H7 (cell line): ENCODE measurements around the gene WASF2. TPM values are rescaled to one million over a fixed set of nuclear protein-coding genes. Genes with fewer than 3 reads are reported as not detected.
"Not testable (repeated sequence)": the region's sequence is repeated elsewhere in the genome, so short reads cannot be mapped to it uniquely, and the experiment has no call there.

ENCODE experiments used
- DNase-seq: peaks from one replicate; pipeline ENCODE4 v3.0.0; 2012
- H3K27me3 ChIP-seq: 2 replicates; pipeline ENCODE4 v1.6.0; 2011; ENCODE audit warnings: mild to moderate bottlenecking, low read length; ENCODE audit not compliant: control insufficient read depth, insufficient read depth
- H3K36me3 ChIP-seq: replicated peaks from 2 replicates; pipeline ENCODE4 v1.5.1; 2011; ENCODE audit warnings: low read length; ENCODE audit not compliant: control insufficient read depth, insufficient read depth
- H3K4me3 ChIP-seq: 2 replicates; pipeline ENCODE4 v1.5.1; 2011; ENCODE audit warnings: low read depth, mild to moderate bottlenecking, control low read depth, low read length, moderate library complexity; ENCODE audit not compliant: insufficient read depth
- total RNA-seq: library from RNA; depleted of rRNA; stranded (reverse); fragments of >200 nt; shearing (Covaris generic); gene quantifications from 2 replicates; pipeline ENCODE4 v1.2.3, GENCODE V29; 2014

WASF2 gene
- total RNA-seq, 1 experiment from 2014 or later: 34.3 TPM

DNA sequence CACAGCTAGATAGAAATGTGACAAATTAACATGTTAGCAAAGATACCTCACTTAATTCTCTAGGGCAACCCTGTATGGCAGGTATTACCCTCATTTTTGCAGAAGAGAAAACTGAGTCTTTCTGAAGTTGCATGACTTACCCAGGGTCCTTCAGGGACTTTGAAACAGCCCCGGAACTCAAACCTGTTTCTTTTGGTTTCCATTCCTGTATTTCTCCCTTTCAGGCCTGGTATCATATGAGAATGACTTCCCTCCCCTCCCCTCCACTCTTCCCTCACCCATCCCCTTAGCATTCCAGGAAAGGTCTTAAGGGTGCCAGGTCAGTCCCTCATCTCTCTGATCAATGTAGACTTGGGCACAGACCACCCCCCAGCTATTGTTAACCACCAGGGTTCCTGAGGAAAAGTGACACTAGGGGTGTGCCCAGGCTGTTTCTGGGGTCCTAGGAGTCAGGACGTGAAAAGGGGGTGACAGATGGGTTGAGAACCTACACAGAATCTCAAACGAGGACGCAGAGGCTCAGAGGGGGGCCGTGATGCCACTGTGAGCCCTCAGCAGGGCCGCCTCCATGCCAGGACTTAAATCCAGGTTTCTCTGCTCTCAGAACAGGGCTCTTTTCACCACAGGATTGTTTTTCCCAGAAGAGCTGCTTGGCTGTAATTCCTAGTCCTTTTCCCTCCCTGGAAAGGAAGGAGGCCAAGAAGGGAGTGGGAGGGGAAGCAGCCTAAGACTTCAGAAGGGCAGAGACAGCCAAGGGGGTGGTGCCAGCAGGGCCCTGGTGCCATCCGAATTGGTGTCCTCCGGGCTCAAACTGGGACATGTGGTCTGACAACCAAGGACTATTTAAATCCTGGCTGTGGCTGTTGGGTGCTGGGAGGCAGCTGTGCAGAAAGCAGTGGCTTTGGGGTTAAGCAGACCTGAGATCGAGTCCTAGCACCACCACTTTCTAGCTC, 2.1 kb upstream of the WASF2 start:
- Histone ChIP-seq H3K4me3 (no peak overlapping the region), H3K27me3 (no peaks in the 10 kb centered on the region), H3K36me3 (no peaks in the 10 kb centered on the region)
- DNase-seq: no peak

DNA sequence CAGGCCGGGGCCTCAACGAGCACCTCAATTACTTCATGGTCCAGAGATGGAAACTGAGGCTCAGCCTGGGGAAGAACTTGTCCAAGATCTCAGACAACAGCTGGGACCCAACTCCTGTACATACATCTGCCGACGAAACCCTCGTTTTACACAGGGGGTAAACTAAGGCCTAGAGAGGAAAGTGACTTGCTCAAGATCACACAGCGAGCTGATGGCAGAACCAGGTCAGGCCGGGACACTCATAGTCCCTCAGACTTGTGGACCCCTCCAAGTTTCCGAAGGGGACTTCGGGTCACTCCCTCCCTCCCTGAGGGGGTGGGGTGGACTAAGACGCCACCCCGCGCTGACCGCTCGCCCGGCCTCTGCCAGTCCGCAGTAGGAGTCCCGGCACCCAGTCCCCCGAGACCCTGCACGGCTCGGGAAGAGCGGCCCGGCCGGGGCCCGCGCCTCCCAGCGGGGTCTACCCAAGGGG, 430 bp downstream of the WASF2 start:
- Histone ChIP-seq H3K27me3 (no peaks in the 10 kb centered on the region), H3K4me3 (peak overlapping the region; percentile 98), H3K36me3 (no peaks in the 10 kb centered on the region)
- DNase-seq: no peak

DNA sequence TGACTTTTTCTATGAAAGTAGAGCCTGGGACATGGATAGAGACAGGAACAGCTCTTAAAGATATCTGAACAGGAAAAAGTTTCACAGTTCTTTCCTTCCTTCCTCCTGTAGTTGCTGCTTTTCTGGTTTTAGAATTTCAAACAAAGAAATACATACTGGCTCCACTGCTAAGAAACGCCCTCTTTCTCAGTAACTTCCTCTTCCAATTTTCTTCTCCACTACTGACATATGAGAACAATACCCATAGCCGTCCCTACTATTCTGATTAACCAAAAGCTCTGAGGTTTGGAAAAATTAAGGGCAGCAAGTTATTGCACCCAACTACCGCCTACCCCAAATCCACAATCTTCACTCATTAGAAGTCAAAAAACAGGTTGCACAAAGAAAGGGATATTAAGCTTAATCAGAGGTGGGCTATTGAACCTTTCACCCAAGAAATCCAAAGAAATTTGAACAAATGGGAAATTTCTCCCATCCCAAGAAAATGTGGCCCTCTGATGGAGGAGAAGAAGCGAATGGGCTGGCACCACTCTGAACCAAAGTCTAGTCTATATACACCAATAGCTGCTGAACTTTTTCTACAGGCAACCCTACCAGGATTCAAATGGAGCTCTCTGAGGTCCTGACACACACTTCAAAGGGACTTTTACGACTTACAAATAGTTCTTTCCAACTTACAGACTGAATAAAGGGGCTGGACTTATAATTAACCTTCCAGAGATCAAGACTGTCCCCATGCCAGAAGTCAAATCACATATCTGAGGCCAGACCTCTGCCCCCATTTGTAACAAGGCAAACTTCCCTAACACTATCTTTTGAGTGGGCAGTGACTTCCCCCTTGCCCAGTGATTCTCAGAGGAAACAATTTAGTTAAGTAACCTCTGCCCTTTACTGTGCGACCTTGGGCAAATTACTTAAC, 1.7 kb downstream of the WASF2 start:
- no peaks in the 10 kb centered on the region for H3K27me3 ChIP-seq
- no peaks in the 10 kb centered on the region for H3K36me3 ChIP-seq
- no peak for DNase-seq
- peak overlapping the region; percentile 98; the same call in 1 of the 2 replicates for H3K4me3 ChIP-seq

DNA sequence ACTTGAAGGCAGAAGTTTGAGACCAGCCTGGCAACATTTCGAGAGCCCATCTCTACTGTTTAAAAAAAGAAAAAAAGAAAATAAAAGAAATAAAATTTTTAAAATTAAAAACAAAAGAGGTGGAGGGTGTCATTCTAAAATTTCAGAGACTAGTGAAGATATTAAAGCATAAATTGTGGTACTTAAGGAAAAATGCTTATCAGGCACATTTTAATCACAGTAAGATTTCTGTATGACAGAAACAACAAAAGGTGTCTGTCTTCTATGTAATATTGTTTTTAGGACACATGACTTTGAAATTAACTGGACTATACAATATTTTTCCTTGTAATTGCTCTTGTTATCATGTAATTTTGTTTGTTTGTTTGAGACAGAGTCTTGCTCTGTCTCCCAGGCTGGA, 4.6 kb downstream of the WASF2 start:
- no peaks in the 10 kb centered on the region for H3K27me3 ChIP-seq
- H3K36me3 ChIP-seq: no peaks in the 10 kb centered on the region
- no peak overlapping the region for H3K4me3 ChIP-seq
- no peak for DNase-seq

DNA sequence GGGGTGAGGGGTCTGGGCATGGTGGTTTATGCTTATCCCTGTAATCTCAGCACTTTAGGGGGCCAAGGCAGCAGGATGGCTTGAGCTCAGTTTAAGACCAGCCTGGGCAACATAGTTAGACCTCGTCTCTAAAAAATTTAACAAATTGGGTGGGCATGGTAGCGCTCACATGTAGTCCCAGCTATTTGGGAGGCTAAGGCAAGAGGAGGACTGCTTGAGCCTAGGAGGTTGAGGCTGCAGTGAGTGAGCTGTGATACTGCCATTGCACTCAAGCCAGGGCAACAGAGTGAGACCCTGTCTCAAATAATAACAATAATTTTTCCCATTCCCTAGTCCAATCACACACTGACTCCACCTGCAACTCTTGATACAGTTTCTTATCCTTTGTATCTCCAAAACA, 6.3 kb downstream of the WASF2 start:
- Histone ChIP-seq H3K4me3 (no peak overlapping the region), H3K27me3 (no peaks in the 10 kb centered on the region)
- DNase-seq: no peak

DNA sequence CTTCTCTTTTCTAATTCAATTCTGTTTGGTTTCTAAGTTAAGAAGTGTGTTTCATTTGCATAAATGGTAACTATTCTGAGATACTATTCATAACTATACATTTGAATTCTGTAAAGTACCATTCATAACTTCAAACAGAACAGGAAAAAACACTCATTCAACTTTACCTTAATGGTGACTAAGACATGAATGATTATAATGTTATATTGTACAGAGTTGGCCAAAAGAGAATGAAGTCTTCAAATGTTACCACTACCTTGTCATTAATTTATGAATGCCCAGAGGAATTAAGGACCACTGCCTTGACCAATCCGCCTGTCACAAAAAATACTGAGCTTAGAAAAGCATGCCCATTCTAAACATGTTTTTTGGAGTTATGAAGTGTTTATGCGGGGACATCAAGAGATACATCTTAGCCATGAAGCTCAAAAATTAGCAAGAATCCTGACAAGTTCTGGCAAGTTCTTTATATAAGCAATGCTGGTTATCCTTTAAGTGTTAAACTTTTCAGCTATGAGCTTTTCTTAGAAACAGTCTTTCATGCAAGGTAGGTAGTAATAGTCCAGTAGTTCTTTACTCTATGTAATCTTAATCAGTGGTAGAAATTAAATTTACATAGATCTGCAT, 7.9 kb downstream of the WASF2 start:
- H3K4me3 ChIP-seq: no peak overlapping the region
- DNase-seq: no peak
- H3K36me3 ChIP-seq: no peaks in the 10 kb centered on the region
- H3K27me3 ChIP-seq: no peaks in the 10 kb centered on the region

More for the DNA sequence above, 6.3 kb downstream of the WASF2 start:
- H3K36me3 ChIP-seq: no peaks in the 10 kb centered on the region

DNA sequence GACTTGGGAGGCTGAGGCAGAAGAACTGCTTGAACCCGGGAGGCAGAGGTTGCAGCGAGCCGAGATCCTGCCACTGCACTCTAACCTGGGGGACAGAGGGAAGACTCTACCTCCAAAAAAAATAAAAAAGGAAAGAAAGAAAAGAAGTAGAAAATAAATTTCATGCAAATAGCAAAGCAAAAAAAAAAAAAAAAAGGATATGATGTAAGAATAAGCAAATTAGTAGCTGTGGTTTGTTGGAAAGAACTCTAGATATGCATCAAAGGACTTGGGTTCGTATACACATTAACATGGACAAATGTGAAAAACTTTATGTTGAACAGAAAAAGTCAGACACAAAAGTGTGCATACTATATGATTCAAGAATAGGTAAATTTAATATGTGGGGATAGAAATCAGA, 11.9 kb downstream of the WASF2 start:
- Histone ChIP-seq H3K36me3 (no peaks in the 10 kb centered on the region), H3K27me3 (no peaks in the 10 kb centered on the region), H3K4me3 (no peak overlapping the region)
- no peak for DNase-seq

DNA sequence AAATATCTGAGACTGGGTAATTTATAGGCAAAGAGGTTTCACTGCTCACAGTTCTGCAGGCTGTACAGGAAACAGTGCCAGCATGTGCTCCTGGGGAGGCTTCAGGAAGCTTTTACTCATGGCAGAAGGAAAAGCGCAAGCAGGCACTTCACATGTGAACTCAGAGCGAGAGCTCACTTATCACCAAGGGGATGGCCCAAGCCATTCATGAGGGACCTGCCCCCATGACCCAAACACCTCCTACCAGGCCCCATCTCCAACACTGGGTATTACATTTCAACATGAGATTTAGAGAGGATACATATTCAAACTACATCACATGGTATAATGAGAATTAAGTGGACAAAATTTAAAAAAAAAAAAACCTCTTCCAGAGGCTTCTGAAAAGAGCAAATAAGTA, 13.7 kb downstream of the WASF2 start:
- Histone ChIP-seq H3K4me3 (no peak overlapping the region), H3K36me3 (no peaks in the 10 kb centered on the region), H3K27me3 (no peaks in the 10 kb centered on the region)
- DNase-seq: no peak

DNA sequence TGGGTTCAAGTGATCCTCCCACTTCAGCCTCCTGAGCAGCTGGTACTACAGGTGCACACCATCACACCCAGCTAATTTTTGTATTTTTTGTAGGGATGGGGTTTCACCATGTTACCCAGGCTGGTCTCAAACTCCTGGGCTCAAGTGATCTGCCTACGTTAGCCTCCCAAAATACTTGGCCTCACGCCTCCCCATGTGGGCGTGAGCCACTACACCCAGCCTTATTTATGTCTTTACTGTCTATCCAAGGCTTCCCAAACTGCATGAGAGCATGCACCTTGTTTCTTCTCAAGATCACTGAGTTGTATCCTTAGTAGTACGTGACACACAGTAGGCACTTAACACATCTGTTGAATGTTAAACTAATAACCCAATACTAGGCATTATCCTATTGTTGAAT, 14.2 kb downstream of the WASF2 start:
- DNase-seq: no peak

DNA sequence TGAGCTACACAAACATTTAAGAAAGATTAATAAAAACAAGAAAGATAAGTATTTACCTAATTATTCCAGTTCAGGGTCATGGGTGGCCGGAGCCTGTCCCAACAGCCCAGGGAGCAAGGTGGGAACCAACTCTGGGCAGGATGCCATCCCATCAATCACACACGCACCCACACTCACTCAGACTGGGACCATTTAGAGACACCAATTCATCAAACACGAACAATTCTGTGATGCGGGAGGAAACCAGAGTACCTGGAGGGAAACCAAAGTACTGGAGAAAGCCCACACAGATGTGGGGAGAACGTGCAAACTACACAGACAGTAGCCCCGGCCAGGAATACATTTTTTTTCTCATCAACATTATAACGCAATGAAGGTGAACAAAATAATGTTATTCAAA, 16.2 kb downstream of the WASF2 start:
- no peak for DNase-seq
- H3K27me3 ChIP-seq: no peaks in the 10 kb centered on the region

More for the DNA sequence above, 14.2 kb downstream of the WASF2 start:
- H3K4me3 ChIP-seq: no peak overlapping the region
- no peaks in the 10 kb centered on the region for H3K27me3 ChIP-seq
- no peaks in the 10 kb centered on the region for H3K36me3 ChIP-seq

DNA sequence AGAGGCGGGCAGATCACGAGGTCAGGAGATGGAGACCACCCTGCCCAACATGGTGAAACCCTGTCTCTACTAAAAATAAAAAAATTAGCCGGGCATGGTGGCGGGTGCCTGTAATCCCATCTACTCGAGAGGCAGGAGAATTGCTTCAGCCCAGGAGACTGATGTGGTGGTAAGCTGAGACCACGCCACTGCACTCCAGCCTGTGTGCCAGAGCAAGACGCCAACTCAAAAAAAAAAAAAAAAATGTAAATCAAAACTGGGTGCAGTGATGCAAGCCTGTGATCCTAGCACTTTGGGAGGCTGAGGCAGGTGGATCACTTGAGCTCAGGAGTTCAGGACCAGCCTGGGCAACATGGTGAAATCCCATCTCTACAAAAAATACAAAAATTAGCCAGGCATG, 17.9 kb downstream of the WASF2 start:
- not testable (repeated sequence) for H3K36me3 ChIP-seq, DNase-seq, H3K4me3 ChIP-seq, H3K27me3 ChIP-seq

More for the DNA sequence above, 16.2 kb downstream of the WASF2 start:
- no peak overlapping the region for H3K4me3 ChIP-seq
- H3K36me3 ChIP-seq: no peaks in the 10 kb centered on the region

DNA sequence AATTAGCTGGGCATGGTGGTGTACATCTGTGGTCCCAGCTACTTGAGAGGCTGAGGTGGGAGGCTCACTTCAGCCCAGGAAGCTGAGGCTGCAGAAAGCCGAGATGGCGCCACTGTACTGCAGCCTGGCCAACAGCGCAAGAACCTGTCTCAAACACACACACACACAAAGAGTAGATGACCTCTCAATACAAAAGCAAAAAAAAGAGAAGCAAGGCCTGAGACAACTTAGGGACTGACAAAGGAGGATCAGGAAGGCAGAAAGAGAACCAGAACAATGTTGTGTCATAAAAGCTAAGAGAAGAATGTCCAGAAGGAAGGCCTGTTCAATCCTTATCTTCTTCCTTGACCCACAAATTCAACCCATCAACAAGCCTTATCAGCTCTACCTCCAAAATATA, 18.5 kb downstream of the WASF2 start:
- H3K4me3 ChIP-seq: no peak overlapping the region
- no peaks in the 10 kb centered on the region for H3K27me3 ChIP-seq
- DNase-seq: no peak
- H3K36me3 ChIP-seq: no peaks in the 10 kb centered on the region

DNA sequence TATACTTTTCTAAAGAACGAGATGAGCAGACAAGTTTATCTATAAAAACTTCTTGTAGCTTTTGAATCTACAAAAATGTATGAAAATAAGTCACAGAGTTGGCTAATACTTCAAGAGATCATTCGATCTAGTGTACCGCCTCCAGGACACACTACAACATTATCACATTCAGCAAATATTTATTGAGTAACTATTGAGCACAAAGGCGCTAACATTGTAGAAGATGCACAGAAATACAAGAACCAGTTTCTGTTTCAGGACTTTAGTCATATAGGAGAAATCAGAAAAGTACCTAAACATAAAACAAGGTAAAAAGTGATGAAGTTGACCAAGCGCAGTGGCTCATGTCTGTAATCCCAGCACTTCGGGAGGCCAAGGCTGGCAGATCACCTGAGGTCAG, 20.6 kb downstream of the WASF2 start:
- no peak for DNase-seq
- no peak overlapping the region for H3K4me3 ChIP-seq
- no peaks in the 10 kb centered on the region for H3K27me3 ChIP-seq
- H3K36me3 ChIP-seq: no peaks in the 10 kb centered on the region

DNA sequence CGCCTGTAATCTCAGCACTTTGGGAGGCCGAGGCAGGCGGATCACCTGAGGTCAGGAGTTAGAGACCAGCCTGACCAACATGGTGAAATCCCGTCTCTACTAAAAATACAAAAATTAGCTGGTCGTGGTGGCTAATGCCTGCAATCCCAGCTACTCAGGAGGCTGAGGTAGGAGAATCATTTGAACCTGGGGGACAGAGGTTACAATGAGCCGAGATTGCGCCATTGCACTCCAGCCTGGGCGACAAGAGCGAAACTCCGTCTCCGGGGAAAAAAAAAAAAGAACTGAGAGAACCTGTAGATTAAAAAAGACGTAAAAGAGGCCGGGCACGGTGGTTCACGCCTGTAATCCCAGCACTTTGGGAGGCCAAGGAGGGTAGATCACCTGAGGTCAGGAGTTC, 21.6 kb downstream of the WASF2 start:
- not testable (repeated sequence) for H3K27me3 ChIP-seq, H3K4me3 ChIP-seq, H3K36me3 ChIP-seq, DNase-seq
